ENCODE data around the gene CAPSL.
"Not testable (repeated sequence)": the region's sequence is repeated elsewhere in the genome, so short reads cannot be mapped to it uniquely, and the experiment has no call there.

Gene CAPSL

DNA sequence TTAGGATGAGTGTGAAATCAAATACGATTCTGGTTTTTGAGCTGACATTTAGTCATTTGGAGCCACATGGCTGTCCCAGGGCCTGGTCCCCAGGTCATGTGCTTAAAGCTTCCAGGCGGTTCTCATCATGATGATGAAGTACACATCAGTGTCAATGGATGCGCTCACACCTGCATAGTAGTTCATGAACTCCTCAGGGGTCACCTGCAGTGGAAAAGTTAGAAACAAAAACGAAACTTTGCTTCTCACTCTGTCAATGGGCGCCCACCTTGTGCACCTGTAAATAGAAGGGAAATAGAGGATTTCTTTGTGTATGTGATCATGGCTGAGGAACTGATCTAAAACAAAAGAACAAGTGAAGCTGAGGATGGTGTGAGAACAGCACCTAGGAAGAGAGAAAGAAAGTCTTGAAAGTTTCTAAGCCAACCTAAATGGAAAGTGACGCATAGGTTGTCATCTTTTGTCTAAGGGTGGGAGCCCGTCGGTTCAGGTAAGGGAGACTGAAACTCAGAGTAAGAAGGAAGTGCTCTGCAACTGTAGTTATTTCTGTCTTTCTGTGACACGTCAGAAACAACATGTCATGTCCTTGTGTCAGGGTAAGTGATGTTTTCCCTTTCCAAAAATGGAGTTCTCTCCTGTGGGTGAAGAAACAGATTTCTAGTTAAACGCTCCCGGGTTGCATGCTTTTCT lies 33.8 kb downstream of the CAPSL start:
- DNase-seq, result no peak

DNA sequence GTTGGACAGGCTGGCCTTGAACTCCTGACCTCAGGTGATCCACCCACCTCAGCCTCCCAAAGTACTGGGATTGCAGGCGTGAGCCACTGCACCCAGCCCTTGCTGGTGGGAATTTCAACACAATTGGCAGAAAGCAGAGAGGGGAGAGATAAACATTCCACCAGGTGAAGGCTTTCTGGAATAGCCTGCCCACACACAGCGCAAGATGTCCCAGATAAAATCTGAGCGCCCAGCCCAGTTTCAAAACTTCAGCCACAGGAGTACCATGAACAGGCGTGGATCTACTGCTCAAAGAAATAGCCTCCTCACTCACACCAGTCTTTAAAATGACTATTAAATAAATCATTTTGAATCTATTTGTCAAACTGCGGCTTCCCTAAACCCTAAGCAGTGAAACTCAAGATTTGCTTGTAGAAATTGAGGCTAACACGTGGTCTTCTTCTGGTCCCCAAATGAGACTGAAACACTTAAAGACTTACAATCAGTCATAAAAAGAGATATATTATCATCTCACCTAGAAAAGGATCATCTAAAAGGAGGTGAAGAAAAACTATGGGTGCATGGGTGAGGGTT lies 34.7 kb downstream of the CAPSL start:
- DNase-seq, result no peak

DNA sequence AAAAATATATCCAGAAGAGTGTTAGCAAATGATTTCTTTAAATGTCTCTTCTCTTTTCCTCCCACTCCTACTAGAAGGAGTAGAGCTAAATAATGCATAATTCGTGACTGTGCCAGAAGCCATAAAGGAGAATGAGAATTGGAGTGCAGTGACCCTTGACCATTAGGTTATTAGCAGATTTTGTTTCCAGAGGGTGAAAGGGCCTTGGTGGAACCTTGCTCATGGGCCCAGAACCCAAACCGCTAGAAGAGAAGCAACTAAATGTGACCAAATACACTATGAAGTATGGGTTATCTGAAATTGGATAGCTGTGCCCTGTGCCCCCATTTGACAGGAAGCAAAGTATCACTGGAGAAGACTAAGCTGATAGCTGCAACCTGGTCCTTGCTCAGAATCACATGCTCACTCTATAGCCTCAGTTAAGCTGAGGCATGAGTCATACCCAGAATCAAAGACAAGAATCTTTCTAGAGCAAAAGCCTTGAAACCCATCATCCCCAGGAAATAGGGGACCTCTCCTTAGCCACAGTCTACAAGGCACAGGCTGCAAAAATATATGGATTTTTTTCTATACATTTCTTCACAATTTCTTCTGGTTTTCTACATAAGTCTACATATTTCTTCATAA lies 36.3 kb downstream of the CAPSL start:
- no peak for DNase-seq

DNA sequence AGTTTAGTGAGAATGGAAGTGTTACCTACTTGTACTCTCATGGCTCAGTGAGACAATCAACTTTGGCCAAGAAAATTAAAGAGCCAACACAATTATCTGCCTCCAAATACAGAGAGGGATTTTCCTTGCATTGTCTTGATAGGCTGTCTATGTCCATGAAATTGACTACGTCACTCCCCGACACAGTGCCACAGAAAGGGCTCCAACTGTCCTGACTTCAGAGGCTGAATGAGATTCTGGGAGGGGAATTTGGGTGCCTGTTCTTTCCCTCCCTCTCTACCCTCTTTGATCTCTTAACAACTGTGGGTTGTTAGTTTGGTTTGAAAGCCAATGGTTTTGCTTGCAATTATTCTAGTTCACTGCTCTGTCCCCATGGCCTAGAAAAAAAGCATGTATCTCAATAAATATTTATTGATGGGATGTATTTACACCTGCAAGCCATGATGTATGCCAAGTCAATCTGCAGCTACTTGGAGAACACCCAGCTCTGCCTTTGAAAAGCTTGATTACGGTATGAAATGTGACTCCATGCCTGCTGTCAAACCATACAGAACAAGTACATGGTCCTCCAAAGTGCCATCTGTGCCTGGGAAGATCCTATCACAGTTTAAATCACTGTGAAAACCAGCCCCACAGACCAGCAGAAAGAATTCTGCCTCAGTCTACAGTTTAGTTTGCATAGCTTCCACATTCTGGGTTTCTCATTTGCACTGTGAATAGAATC lies 37.3 kb downstream of the CAPSL start:
- peak; percentile 38 to 72 for DNase-seq

DNA sequence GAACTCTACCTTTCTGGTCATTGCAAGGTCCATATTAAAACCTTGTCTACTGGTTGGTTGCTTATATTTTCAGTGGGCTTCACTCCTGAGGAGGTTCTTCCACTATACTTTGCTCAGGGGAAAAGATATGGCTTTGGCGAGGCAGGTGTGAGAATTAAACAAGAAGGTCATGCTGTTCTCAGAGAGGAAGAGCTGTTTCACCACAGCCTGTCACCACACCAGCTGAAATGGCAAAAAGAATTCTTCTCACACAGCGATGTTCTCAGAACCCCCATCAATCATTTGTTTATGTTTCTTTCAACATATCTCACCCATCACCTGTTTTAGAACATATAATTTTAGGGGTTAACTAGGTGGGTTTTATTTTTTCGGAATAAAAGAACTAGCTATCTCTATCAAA lies 38.6 kb downstream of the CAPSL start:
- DNase-seq, result no peak

DNA sequence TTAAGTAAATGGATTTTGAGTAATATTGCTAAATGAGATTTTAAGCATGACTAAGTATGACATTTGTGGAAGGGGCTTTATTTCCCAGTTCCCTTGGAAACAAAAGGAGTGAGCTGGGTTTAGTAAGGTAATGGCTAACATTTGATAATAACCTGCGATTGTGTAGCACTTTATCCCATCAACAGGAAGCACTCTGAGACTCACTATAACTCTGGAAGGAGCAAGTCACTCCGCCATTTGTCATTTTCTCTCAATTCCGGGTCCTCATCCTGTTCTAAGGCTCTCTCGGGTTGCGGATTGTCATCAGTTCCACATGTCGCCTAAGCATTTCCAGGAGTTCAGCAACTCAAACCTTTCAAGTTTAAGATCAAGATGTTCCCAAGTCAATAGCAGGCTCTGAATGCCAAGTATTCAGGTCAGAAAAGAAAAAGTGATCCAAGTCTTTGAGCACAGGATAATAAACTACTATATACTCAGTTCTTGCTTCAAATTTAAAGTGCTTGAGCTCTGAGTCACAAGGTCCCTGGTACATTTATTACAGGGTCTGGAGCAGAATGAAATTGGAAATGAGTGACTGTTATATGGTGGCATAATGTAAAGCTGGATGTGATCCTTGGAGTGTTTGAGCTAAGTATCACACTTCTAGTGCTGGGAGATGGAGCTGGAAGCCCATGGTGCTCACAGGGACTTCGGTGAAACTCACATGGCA lies 39.3 kb downstream of the CAPSL start:
- DNase-seq, result no peak

DNA sequence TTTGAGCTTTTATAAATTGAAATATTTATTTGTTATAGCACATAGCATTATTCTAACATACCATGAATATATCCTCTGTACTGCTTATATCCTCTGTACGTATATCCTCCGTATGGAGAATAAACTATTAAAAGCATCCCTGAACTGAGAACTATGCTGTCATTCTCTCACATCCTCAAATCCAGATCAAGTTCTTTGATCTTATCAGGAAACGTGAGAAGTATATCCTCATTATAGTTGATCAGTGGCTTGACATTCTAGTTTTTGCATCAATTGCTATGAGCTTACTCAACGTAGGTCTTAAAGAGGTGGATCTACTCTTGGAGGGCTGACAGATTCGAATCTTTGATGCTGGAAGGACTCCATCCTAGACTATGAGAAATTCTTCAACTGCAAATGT lies 44.3 kb downstream of the CAPSL start:
- no peak for DNase-seq

DNA sequence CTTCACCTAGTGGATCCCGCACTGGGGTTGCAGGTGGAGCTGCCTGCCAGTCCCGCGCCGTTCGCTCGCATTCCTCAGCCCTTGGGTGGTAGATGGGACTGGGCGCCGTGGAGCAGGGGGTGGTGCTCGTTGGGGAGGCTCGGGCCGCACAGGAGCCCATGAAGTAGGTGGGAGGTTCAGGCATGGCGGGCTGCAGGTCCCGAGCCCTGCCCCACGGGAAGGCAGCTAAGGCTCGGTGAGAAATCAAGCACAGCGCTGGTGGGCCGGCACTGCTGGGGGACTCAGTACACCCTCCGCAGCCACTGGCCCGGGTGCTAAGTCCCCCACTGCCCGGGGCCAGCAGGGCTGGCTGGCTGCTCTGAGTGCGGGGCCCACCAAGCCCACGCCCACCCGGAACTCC lies 45.6 kb downstream of the CAPSL start:
- not testable (repeated sequence) for DNase-seq

DNA sequence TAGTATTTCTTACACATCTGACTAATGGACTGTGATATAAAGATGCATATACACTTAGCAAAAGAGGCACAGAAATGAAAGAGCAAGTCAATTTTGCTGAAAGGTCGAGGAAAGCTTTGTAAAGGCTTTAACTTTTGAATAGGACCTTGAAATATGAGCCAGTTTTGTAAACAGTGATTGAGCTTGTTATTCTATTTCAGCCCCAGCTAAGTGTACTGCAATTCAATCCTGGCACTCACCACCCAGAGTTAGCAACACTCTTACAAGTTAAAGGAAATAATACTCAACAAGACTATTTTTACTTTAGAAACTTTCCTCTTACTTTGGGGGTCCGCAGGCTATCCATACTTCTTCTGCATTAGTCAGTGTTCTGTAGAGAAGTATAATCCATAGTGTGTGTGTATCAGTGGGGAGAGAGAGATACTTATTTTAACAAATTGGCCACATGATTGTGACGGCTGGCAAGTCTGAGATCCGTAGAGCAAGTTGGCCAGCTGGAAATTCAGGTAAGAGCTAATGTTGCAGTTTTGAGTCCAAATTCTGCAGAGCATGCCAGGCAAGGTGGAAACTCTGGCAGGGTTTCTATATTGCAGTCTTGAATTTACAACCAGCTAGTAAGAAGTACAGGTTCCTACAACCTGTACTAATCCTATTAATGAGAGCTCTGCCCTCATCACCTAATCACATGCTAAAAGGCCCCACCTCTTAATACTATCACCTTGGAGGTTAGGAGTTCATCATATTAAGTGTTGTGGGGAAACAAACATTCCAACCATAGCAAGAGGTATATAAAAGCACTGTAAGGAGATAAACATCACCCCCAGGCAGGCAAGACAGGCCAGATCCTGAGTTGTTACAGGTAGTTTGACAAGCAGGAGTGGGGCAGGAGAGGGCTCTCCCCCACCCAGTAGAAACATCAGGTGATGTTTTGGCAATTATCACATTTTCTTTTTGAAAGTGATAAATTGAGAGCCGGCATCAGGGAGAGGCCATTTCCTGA lies 48.1 kb downstream of the CAPSL start:
- DNase-seq, result no peak

DNA sequence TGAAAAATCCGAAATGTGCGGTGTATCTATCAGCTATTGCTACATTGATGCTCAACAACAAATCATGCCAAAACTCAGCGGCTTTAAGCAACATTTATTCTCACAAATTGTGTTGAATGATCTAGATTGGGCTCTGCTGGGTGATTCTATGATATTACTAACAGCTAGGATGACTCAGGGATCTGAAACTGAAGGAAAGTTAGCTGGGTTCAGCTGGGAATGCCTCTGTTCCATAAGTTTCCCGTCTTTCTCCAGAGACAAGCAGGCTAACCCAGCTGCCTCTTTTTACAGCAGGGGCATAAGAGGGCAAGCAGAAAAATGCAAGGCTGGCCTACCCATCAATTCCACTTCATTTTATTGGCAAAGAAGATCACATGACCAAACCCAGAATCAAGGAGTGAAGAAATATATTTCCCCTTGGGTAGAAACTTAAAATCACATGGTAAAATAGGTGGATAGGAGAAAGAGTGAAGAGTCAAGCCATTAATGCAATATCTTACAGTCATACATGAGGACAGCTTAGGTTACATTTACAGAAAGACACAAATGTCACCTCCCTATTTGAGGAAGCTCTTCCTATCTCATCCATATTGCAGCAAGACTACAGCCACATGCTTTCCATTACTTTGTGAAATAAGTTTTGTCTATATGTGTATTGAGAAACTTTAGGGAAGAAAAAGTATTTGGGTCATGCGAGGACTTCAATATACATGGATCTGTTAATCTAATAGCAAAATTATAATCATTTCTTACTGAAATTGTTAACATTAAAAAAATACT lies 50.9 kb downstream of the CAPSL start:
- DNase-seq, result no peak

DNA sequence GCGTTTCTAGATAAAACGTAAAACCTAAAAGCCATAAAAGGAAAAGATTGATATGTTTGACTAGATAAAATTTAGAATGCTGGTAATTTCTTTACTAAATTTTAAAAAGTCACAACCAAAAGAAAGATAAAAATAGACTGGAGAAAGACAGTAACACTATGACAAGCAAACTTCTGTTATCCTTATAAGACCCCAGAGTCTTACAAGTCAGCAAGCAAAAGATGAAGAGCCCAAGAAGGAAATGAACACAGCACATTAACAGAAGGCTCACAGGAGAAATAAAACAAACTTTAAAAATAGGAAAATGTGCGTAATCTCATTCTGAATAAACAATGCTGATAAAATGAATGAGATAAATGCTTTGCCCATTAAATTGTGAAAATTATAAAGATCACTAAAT lies 52.0 kb downstream of the CAPSL start:
- DNase-seq, result no peak

DNA sequence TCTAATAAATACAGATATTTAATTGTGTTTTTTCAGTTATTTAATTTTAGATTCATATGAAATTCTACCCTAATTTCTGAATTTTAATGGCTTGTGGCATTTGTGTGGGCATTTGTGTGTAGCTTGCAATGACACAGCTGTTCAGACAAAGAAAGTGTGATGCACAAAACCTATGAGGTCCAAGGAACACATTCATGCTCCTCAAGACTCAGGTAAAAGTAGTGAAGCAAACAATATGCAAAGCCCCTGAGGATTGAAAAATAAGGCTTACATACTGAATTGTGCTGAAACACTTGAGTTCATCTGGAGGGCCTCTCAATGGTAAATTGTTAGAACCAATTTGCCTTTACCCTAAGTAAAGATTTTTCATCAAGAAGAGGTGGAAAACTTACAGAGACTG lies 53.6 kb downstream of the CAPSL start:
- DNase-seq, result no peak

DNA sequence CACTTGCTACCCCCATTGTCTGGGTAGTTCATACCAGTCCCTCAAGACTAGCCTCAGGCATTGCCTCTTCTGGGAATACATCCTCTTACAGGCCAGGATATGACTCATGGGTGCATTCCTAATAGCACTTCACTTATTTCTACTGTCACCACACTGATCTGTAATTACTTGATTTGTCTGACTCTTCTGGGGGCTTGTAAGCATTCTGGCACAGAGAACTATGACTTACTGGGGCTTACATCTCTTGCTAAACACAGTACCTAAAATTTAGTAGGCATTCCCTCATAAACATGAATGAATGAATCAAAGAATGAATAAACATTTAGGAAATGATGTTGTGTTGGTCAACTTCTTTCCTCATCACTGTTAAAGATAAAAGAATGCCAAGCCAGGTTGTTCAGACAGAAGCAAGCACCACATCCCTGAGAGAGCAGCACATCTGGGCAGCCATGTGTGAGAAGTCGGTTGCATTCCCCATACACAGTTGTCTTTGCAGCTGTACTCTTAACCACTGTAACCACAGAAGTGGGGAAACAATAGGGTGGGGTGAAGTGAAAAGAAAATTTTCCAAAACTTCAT lies 54.1 kb downstream of the CAPSL start:
- no peak for DNase-seq

DNA sequence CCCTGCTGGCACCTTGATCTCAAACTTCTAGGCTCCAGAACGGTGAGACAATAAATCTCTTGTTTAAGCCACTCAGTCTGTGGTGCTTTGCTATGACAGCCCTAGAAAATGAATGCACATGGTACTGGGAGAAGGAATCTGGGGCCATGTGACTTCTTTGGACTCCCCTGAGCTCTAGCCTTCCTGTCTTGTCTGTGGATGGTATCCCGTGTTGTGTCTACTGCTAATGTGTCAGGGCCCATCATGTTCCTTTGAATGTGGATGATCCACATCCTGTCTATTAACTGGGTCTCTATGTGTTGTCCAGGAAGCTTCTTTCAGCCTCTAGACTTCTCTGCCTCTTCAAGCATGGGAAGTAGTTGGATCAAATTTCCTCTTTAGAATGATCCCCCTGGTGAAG lies 56.7 kb downstream of the CAPSL start:
- no peak for DNase-seq

DNA sequence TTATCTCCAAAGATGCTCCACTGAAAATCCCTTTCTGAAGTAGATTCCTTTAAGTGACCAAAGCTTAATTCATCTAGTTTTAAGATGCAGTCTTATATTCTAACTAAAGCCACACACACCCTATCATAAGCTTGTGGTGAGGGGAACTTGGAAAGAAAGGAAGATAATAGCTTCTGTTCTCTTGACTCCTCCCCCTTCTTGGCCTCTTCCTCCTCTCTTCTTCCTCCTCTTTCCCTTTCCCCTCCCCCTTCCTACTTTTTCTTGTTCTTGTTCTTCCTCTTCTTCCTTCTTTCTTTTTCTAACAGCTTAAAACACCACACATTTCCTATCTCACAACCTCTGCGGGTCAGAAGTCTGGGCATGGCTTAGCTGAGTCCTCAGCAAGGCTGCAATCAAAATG lies 58.3 kb downstream of the CAPSL start:
- DNase-seq, result no peak

DNA sequence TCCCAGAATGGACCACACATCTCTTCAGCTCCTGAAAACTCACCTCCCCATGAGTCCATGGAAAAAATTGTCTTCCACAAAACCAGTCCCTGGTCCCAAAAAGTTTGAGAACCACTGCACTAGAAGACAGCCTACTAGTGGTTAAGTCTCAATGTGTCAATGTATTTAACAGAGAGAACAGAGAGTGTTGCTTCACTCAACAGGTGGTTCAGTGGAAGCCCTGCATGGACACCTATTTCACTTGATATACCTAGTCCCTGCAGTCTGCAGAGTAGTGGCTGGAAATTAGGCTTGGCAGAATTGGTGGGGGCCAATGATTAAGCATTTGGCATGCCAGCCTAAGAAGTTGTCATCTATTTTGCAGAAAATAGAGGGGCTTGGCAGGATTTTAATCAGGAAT lies 58.8 kb downstream of the CAPSL start:
- no peak for DNase-seq

DNA sequence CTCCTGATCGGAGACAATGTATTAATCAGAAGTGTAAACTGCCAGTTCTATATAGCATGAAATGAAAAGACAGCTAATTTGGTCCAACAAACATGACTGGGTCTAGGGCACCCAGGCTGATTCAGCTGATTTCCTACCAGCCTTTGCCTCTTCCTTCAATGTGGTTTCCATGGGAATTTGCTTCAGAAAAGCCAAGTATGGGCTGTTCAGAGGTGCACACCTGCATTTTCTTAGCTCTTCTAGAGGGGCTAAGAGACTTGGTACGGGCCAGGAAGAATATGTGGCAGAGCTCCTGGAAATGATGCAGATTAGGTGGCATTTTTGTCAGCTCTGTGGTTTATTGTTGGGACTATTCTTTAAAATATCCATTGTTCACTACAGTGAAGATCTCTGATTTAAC lies 59.3 kb downstream of the CAPSL start:
- DNase-seq, result no peak

DNA sequence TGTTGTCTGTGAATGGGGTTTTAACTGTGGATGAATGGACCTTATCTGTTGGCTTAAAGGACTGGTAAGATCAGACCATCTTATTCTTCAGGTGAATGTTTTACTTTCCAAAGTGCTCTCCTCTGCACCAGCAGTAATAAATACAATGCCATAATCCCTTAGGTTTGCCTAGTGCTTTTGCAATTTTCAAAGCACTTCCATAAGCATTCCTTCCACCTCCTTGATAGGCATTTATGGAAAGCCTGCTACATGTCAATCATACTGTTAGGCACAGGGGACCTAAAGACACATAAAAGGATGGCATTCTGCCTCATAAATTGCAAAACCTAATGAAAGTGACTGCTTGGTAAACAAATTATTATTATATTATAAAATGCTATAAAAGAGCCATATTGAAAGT lies 60.3 kb downstream of the CAPSL start:
- no peak for DNase-seq

DNA sequence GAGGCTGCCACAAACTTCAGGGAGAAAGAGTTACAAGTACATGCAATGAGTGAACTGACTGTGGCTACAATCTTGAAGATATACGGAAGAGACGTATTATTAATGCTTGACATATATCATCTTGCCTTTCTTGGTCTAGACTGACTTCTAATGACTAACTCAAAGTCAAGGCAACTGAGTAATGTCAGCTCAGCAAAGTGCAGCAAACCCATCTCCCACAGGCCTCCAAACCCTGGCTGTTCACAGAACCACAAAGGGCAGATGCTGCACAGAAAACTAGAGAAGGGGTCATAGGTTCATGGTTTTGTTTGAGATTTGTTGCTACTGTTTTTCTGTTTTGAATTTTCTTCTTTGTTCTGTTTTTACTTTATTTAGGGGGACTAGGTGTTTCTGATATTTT lies 60.8 kb downstream of the CAPSL start:
- no peak for DNase-seq

DNA sequence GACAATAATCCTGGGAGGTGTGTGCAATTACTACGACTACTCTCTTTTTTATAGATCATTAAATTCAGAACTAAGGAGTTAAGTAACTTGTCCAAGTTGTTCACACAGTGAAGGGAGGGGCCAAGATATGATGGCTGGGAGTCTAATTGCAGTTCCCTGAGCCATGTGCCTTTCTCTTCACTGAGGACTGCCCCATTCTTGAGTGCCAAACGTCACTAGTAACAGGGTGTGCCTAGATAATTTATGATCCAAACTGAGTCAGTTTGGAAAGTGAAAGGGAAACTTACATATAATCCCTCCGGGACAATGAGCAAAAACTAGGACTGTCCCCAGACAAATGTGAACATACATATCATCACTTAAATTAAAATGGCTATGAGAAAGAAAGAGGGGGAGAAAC lies 61.5 kb downstream of the CAPSL start:
- DNase-seq, result no peak

DNA sequence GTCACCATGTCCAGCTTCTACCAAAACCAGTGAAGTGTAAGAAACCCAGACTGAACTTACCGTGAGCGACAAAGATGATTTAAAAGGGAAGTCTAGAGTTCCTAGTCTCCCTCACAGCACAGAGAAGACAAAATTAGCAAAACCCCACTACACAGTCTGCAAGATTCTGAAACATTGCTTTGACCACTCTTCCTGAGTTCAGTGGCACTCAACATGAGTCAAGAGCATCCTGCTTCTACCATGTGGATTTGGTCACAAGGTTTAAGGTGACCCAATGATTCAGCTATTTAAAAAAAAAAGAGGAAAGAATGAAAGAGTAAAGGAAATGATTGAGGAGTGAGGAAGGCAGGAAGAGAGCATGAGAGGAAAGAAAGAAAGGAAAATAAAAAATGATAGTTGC lies 62.0 kb downstream of the CAPSL start:
- no peak for DNase-seq
